CD8-positive, alpha-beta memory T cell (primary cell): ENCODE measurements around the gene NF1. TPM values are rescaled to one million over a fixed set of nuclear protein-coding genes. Genes with fewer than 3 reads are reported as not detected.

Experiments
- CTCF ChIA-PET: fragments of 350-600 bp; sonication (Branson Sonifier 250); formaldehyde crosslinking; loops from one replicate; lab custom pipeline; 2021; ENCODE audit warnings: antibody characterized with exemption; lab: Charles Lee
- POLR2A ChIA-PET: fragments of 350-600 bp; sonication (Branson Sonifier 250); formaldehyde crosslinking; loops from one replicate; lab custom pipeline; 2021; ENCODE audit warnings: antibody characterized with exemption; lab: Charles Lee
- DNase-seq, 5 donors: peaks; one replicate each; pipeline versions ENCODE4 v3.0.0 to v3.0.0-alpha.2; 2020 to 2022; ENCODE audit warnings: mixed read lengths in 1 of 5
- H3K27ac ChIP-seq: one replicate; pipeline ENCODE4 v1.7.0; 2013; ENCODE audit warnings: low read depth, mild to moderate bottlenecking, low read length, moderate library complexity
- H3K27me3 ChIP-seq: 2 replicates; pipeline ENCODE4 v1.7.0; 2013; ENCODE audit warnings: low read length, mild to moderate bottlenecking; ENCODE audit not compliant: insufficient read depth, poor library complexity, severe bottlenecking
- H3K36me3 ChIP-seq: 2 replicates; pipeline ENCODE4 v1.7.0; 2013; ENCODE audit warnings: mild to moderate bottlenecking, low read length, moderate library complexity; ENCODE audit not compliant: insufficient read depth
- H3K4me1 ChIP-seq: 2 replicates; pipeline ENCODE4 v1.7.0; 2013; ENCODE audit warnings: mild to moderate bottlenecking, low read length, moderate library complexity; ENCODE audit not compliant: insufficient read depth
- H3K4me3 ChIP-seq: 2 replicates; pipeline ENCODE4 v1.7.0; 2013; ENCODE audit warnings: mild to moderate bottlenecking, low read length
- H3K9me3 ChIP-seq: 2 replicates; pipeline ENCODE4 v1.7.0; 2013; ENCODE audit warnings: mild to moderate bottlenecking, low read length
- H3K27ac Mint-ChIP-seq, 8 donors: one replicate each; pipeline ENCODE4 v1.8.0; 2020 to 2021; ENCODE audit warnings: mixed read lengths in 8 of 8, mild to moderate bottlenecking in 6 of 8, inconsistent platforms in 3 of 8, moderate library complexity in 3 of 8
- H3K27me3 Mint-ChIP-seq, 2 donors: one replicate each; pipeline ENCODE4 v1.8.0; 2020 to 2021; ENCODE audit warnings: mixed read lengths in 2 of 2, mild to moderate bottlenecking in 1 of 2, moderate library complexity in 1 of 2
- H3K36me3 Mint-ChIP-seq, 3 donors: one replicate each; pipeline ENCODE4 v1.8.0; 2020 to 2021; ENCODE audit warnings: mixed read lengths in 3 of 3, inconsistent platforms in 1 of 3, mild to moderate bottlenecking in 1 of 3
- H3K4me1 Mint-ChIP-seq, 3 donors: one replicate each; pipeline ENCODE4 v1.8.0; 2020 to 2021; ENCODE audit warnings: mixed read lengths in 3 of 3, inconsistent platforms in 1 of 3, mild to moderate bottlenecking in 1 of 3
- H3K4me3 Mint-ChIP-seq, 7 donors: one replicate each; pipeline ENCODE4 v1.8.0; 2020 to 2021; ENCODE audit warnings: mixed read lengths in 7 of 7, mild to moderate bottlenecking in 6 of 7, moderate library complexity in 4 of 7, inconsistent platforms in 2 of 7
- H3K9me3 Mint-ChIP-seq, 5 donors: one replicate each; pipeline ENCODE4 v1.8.0; 2020 to 2022; ENCODE audit warnings: mixed read lengths in 5 of 5, mild to moderate bottlenecking in 3 of 5, moderate library complexity in 2 of 5, inconsistent platforms in 1 of 5
- polyA plus RNA-seq: library from polyadenylated mRNA; unstranded; fragments of 300-500 nt; fragmentation: Illumina TruSeq; gene quantifications from one replicate; pipeline ENCODE4 v1.2.3, GENCODE V29; 2021
- total RNA-seq, 2 experiments: library from RNA; stranded (reverse); gene quantifications; one replicate each; pipeline ENCODE4 v1.2.3, GENCODE V29; 2021

NF1 gene
- total and polyA plus RNA-seq, 3 experiments from 2014 or later = 5.8 to 22.8 (median 22.8) TPM

DNA sequence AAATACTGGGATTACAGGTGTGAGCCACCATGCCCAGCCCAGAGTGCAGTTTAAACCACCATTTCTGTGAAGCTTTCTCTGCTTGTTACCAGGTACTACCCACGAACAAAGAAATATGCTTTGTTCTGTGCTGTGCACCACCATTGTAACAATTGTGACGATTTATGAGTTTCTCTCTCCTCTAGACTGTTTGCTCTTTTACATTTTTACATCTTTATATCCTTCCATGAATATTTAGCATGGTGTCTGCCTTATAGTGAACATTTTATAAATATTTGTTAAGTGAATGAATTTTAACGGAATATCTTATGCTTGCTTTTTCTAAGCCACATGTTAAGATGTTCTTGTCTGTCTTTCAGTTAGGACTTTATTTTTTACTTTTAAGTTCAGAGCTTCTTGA lies 141.9 kb downstream of the NF1 start:
- Histone ChIP-seq H3K9me3 (no peaks in the 10 kb centered on the region), H3K27ac (no peak overlapping the region), H3K36me3 (no peaks in the 10 kb centered on the region), H3K4me3 (no peak overlapping the region), H3K27me3 (no peaks in the 10 kb centered on the region), H3K4me1 (no peaks in the 10 kb centered on the region)
- Mint-ChIP-seq H3K9me3 (no peaks in the 10 kb centered on the region), H3K4me1 (peaks cover 6 to 7% (median 7%) of the 10 kb centered on the region in 3 donors), H3K27me3 (no peaks in the 10 kb centered on the region), H3K4me3 (no peak overlapping the region), H3K27ac (no peak overlapping the region), H3K36me3 (peaks cover 10 to 50% (median 20%) of the 10 kb centered on the region in 3 donors)
- POLR2A ChIA-PET = no interaction called here
- CTCF ChIA-PET = no interaction called here
- no peak for DNase-seq

- Histone ChIP-seq H3K27me3 (no peaks in the 10 kb centered on the region), H3K4me3 (no peak overlapping the region), H3K4me1 (no peaks in the 10 kb centered on the region), H3K9me3 (no peaks in the 10 kb centered on the region), H3K36me3 (peaks cover 4% of the 10 kb centered on the region), H3K27ac (no peak overlapping the region)
- Mint-ChIP-seq H3K4me1 (peaks cover 6 to 14% (median 11%) of the 10 kb centered on the region in 3 donors), H3K4me3 (no peak overlapping the region), H3K27ac (peak overlapping the region in 3 of 8 donors; percentile 3 to 73 (median 34)), H3K36me3 (peaks cover 13 to 42% (median 16%) of the 10 kb centered on the region in 3 donors), H3K9me3 (no peaks in the 10 kb centered on the region), H3K27me3 (no peaks in the 10 kb centered on the region)
- POLR2A ChIA-PET = no interaction called here
- CTCF ChIA-PET = no interaction called here
- DNase-seq = no peak
Observed at GRCh38 chr17:31241116-31241515, 146.3 kb downstream of the NF1 start.

DNA sequence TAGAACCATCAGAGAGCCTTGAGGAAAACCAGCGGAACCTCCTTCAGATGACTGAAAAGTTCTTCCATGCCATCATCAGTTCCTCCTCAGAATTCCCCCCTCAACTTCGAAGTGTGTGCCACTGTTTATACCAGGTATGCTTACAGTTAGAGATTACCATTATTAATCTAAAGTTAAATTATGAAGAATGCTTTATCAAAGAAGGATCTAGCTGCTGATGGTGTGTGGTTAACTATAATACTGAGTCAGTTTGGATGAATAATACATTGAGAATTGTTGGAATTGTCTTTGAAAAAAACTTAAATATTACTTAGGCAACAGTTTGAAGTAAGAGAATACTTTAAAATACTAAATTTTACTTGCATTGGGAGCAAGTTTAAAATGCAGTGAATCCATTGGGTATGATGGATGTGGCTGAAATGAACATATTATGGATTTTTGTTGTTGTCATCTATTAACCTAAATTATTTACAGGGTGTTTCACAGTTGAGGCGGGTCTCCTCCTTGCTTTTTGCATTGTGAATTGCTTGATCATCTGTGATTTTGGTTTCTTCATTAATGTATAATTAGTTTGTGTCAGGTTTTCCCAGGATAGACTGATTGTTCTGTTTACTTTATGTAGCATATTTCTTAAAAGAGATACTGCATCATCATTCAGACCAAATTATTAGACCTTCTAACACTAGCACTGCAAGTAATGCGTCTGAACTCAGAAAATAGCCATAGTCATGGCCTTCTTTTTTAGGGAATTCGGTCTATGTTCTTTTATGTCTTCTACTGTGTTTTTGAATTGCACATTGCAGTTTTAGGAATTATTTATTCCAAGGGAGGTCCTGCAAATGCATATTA lies 154.4 kb downstream of the NF1 start:
- peaks cover 8% of the 10 kb centered on the region for H3K36me3 ChIP-seq
- CTCF ChIA-PET = no interaction called here
- peaks cover 5 to 14% (median 6%) of the 10 kb centered on the region in 3 donors for H3K4me1 Mint-ChIP-seq

GRCh38 chr17:31249835-31250141 lies 155.0 kb downstream of the NF1 start:
- no peak overlapping the region for H3K27ac ChIP-seq
- POLR2A ChIA-PET = no interaction called here
- CTCF ChIA-PET = no interaction called here
- H3K4me3 ChIP-seq = no peak overlapping the region
- peaks cover 8% of the 10 kb centered on the region for H3K36me3 ChIP-seq
- no peak for DNase-seq
- no peaks in the 10 kb centered on the region for H3K27me3 Mint-ChIP-seq
- H3K4me1 Mint-ChIP-seq = peaks cover 5 to 14% (median 6%) of the 10 kb centered on the region in 3 donors
- no peak overlapping the region for H3K4me3 Mint-ChIP-seq
- no peaks in the 10 kb centered on the region for H3K4me1 ChIP-seq
- H3K9me3 ChIP-seq = no peaks in the 10 kb centered on the region
- H3K9me3 Mint-ChIP-seq = no peaks in the 10 kb centered on the region
- no peaks in the 10 kb centered on the region for H3K27me3 ChIP-seq
- no peak overlapping the region for H3K27ac Mint-ChIP-seq
- H3K36me3 Mint-ChIP-seq = peaks cover 0 to 17% (median 6%) of the 10 kb centered on the region in 3 donors

More for the DNA sequence above, 154.4 kb downstream of the NF1 start:
- Histone ChIP-seq H3K4me3 (no peak overlapping the region), H3K4me1 (no peaks in the 10 kb centered on the region), H3K27ac (no peak overlapping the region), H3K9me3 (no peaks in the 10 kb centered on the region), H3K27me3 (no peaks in the 10 kb centered on the region)
- no peak overlapping the region for H3K4me3 Mint-ChIP-seq
- H3K27me3 Mint-ChIP-seq = no peaks in the 10 kb centered on the region
- H3K36me3 Mint-ChIP-seq = peaks cover 0 to 18% (median 6%) of the 10 kb centered on the region in 3 donors
- DNase-seq = no peak
- H3K27ac Mint-ChIP-seq = peak overlapping the region in 1 of 8 donors; percentile 43
- no peaks in the 10 kb centered on the region for H3K9me3 Mint-ChIP-seq
- POLR2A ChIA-PET = no interaction called here

- Mint-ChIP-seq H3K9me3 (no peaks in the 10 kb centered on the region), H3K4me3 (no peak overlapping the region)
Observed at GRCh38 chr17:31250229-31250628, 155.5 kb downstream of the NF1 start.

GRCh38 chr17:31251105-31251969 lies 156.6 kb downstream of the NF1 start:
- Histone ChIP-seq H3K4me1 (no peaks in the 10 kb centered on the region), H3K9me3 (no peaks in the 10 kb centered on the region), H3K4me3 (no peak overlapping the region), H3K36me3 (peaks cover 4% of the 10 kb centered on the region), H3K27me3 (no peaks in the 10 kb centered on the region), H3K27ac (no peak overlapping the region)
- Mint-ChIP-seq H3K27ac (peak overlapping the region in 2 of 8 donors; percentile 10 to 43), H3K4me1 (peaks cover 5 to 14% (median 6%) of the 10 kb centered on the region in 3 donors), H3K36me3 (peaks cover 0 to 13% (median 4%) of the 10 kb centered on the region in 3 donors), H3K27me3 (no peaks in the 10 kb centered on the region), H3K9me3 (no peaks in the 10 kb centered on the region), H3K4me3 (no peak overlapping the region)
- ChIA-PET POLR2A (no interaction called here), CTCF (no interaction called here)
- no peak for DNase-seq

More at GRCh38 chr17:31250229-31250628, 155.5 kb downstream of the NF1 start:
- no peaks in the 10 kb centered on the region for H3K27me3 ChIP-seq
- no peak for DNase-seq
- no peaks in the 10 kb centered on the region for H3K9me3 ChIP-seq
- Mint-ChIP-seq H3K4me1 (peaks cover 5 to 14% (median 6%) of the 10 kb centered on the region in 3 donors), H3K36me3 (peaks cover 0 to 15% (median 5%) of the 10 kb centered on the region in 3 donors), H3K27ac (peak overlapping the region in 1 of 8 donors; percentile 36), H3K27me3 (no peaks in the 10 kb centered on the region)
- no peak overlapping the region for H3K27ac ChIP-seq
- no peaks in the 10 kb centered on the region for H3K4me1 ChIP-seq
- ChIA-PET POLR2A (no interaction called here), CTCF (no interaction called here)
- H3K4me3 ChIP-seq = no peak overlapping the region
- peaks cover 6% of the 10 kb centered on the region for H3K36me3 ChIP-seq

DNA sequence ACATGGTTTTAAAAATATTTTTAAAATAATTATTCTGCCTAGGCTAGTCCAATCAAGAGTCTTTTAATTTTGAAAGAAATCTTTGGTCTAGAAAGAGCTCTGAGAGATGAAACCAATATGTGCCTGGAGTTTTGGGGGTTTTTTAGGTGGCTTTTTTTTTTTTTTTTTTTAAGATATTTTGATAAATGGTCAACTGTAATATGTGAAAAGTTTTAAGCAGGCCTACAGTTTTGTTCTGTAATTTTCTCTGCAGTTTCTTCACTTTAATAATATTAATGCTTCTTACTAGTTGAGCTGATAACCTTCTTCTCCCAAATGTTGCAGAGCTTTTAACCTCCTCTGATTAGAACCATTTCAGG lies 157.2 kb downstream of the NF1 start:
- no peaks in the 10 kb centered on the region for H3K27me3 Mint-ChIP-seq
- H3K36me3 Mint-ChIP-seq = peaks cover 0 to 13% (median 4%) of the 10 kb centered on the region in 3 donors
- Histone ChIP-seq H3K36me3 (peaks cover 4% of the 10 kb centered on the region), H3K9me3 (no peaks in the 10 kb centered on the region), H3K4me3 (no peak overlapping the region), H3K4me1 (no peaks in the 10 kb centered on the region), H3K27me3 (no peaks in the 10 kb centered on the region), H3K27ac (no peak overlapping the region)
- ChIA-PET CTCF (no interaction called here), POLR2A (no interaction called here)
- no peak overlapping the region for H3K4me3 Mint-ChIP-seq
- no peak for DNase-seq
- no peaks in the 10 kb centered on the region for H3K9me3 Mint-ChIP-seq
- H3K4me1 Mint-ChIP-seq = peaks cover 5 to 14% (median 6%) of the 10 kb centered on the region in 3 donors
- no peak overlapping the region for H3K27ac Mint-ChIP-seq

- Histone ChIP-seq H3K4me3 (no peak overlapping the region), H3K9me3 (no peaks in the 10 kb centered on the region), H3K27me3 (no peaks in the 10 kb centered on the region), H3K27ac (no peak overlapping the region), H3K4me1 (no peaks in the 10 kb centered on the region), H3K36me3 (peaks cover 4% of the 10 kb centered on the region)
- Mint-ChIP-seq H3K36me3 (peaks cover 0 to 13% (median 4%) of the 10 kb centered on the region in 3 donors), H3K27me3 (no peaks in the 10 kb centered on the region), H3K4me1 (peaks cover 5 to 14% (median 6%) of the 10 kb centered on the region in 3 donors), H3K27ac (no peak overlapping the region), H3K4me3 (no peak overlapping the region), H3K9me3 (no peaks in the 10 kb centered on the region)
- ChIA-PET CTCF (no interaction called here), POLR2A (no interaction called here)
- no peak for DNase-seq
Observed at GRCh38 chr17:31252741-31253140, 158.0 kb downstream of the NF1 start.
